Stomach smooth muscle (tissue), 2 donors: ENCODE measurements around the gene CAPS.

ENCODE experiments used
- H3K27ac ChIP-seq: one replicate; pipeline ENCODE4 v1.7.0; 2013; ENCODE audit warnings: mild to moderate bottlenecking, low read length, inconsistent platforms
- H3K27me3 ChIP-seq, 2 donors: one replicate each; pipeline ENCODE4 v1.7.0; 2013; ENCODE audit warnings: low read length in 2 of 2; ENCODE audit not compliant: insufficient read depth in 2 of 2, control insufficient read depth in 1 of 2
- H3K36me3 ChIP-seq, 2 donors: one replicate each; pipeline ENCODE4 v1.7.0; 2013; ENCODE audit warnings: low read length in 2 of 2; ENCODE audit not compliant: control insufficient read depth in 2 of 2, insufficient read depth in 2 of 2
- H3K4me1 ChIP-seq: one replicate; pipeline ENCODE4 v1.7.0; 2013; ENCODE audit warnings: low read length; ENCODE audit not compliant: control insufficient read depth, insufficient read depth
- H3K4me3 ChIP-seq, 2 donors: one replicate each; pipeline ENCODE4 v1.7.0; 2013; ENCODE audit warnings: low read length in 2 of 2
- H3K9ac ChIP-seq, 2 donors: one replicate each; pipeline ENCODE4 v1.7.0; 2013; ENCODE audit warnings: low read length in 2 of 2, mild to moderate bottlenecking in 1 of 2
- H3K9me3 ChIP-seq, 2 donors: one replicate each; pipeline ENCODE4 v1.7.0; 2013; ENCODE audit warnings: low read length in 2 of 2; ENCODE audit not compliant: control insufficient read depth in 2 of 2
- donor health status: healthy.
- donor health status: Pancreatic carcinoma.

The CAPS gene

GRCh38 chr19:5935473-5936291 lies 21.6 kb downstream of the CAPS start:
- H3K9ac ChIP-seq, result no peak overlapping the region
- no peak overlapping the region for H3K27ac ChIP-seq
- H3K4me1 ChIP-seq, result peaks cover 69% of the 10 kb centered on the region

GRCh38 chr19:5936292-5936592 lies 22.2 kb downstream of the CAPS start:
- peaks cover 70% of the 10 kb centered on the region for H3K4me1 ChIP-seq
- no peak overlapping the region for H3K27ac ChIP-seq
- H3K36me3 ChIP-seq, result peaks cover 11 to 32% of the 10 kb centered on the region in 2 donors

More at GRCh38 chr19:5935473-5936291, 21.6 kb downstream of the CAPS start:
- H3K27me3 ChIP-seq, result no peaks in the 10 kb centered on the region
- H3K4me3 ChIP-seq, result peak overlapping the region in 1 of 2 donors; percentile 15
- peaks cover 11 to 28% of the 10 kb centered on the region in 2 donors for H3K36me3 ChIP-seq
- H3K9me3 ChIP-seq, result no peaks in the 10 kb centered on the region

DNA sequence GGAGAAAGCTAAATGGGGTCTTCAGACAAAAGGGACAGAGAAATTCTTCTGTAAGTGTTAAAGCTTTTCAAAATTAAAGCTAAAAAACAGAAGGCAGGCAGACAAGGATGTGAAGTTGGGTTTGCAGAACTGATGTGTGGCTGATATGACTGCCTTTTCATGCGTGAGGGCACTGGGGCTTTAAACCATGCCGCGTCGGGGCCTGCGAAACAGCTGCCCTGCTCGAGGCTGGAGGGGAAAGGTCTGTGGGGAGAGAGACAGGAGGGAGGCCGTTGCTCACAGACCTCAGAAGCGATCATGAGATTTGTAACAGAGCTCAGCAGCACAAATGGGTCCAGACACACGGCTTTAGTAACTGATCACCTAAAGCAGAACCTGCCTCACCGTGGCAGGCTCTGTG lies 23.5 kb downstream of the CAPS start:
- no peaks in the 10 kb centered on the region for H3K9me3 ChIP-seq
- H3K4me3 ChIP-seq, result no peak overlapping the region
- H3K36me3 ChIP-seq, result peaks cover 11 to 35% of the 10 kb centered on the region in 2 donors
- no peaks in the 10 kb centered on the region for H3K27me3 ChIP-seq
- no peak overlapping the region for H3K9ac ChIP-seq
- H3K27ac ChIP-seq, result no peak overlapping the region
- H3K4me1 ChIP-seq, result peaks cover 69% of the 10 kb centered on the region

More at GRCh38 chr19:5936292-5936592, 22.2 kb downstream of the CAPS start:
- Histone ChIP-seq H3K27me3 (no peaks in the 10 kb centered on the region), H3K9ac (no peak overlapping the region), H3K9me3 (no peaks in the 10 kb centered on the region), H3K4me3 (no peak overlapping the region)

- H3K4me3 ChIP-seq, result no peak overlapping the region
- H3K27me3 ChIP-seq, result no peaks in the 10 kb centered on the region
- no peaks in the 10 kb centered on the region for H3K9me3 ChIP-seq
- H3K4me1 ChIP-seq, result peaks cover 63% of the 10 kb centered on the region
- H3K9ac ChIP-seq, result peak overlapping the region in 1 of 2 donors; percentile 5
- H3K36me3 ChIP-seq, result peaks cover 11 to 35% of the 10 kb centered on the region in 2 donors
- H3K27ac ChIP-seq, result peak overlapping the region; percentile 69
These were observed 26.5 kb downstream of the CAPS start for GRCh38 chr19:5940260-5941208.

- H3K27ac ChIP-seq, result peak overlapping the region; percentile 69
- H3K9me3 ChIP-seq, result no peaks in the 10 kb centered on the region
- H3K4me3 ChIP-seq, result peak overlapping the region in 1 of 2 donors; percentile 44
- peak overlapping the region in 1 of 2 donors; percentile 0 for H3K9ac ChIP-seq
- H3K27me3 ChIP-seq, result no peaks in the 10 kb centered on the region
- H3K4me1 ChIP-seq, result peaks cover 59% of the 10 kb centered on the region
- peaks cover 11 to 31% of the 10 kb centered on the region in 2 donors for H3K36me3 ChIP-seq
These were observed 27.6 kb downstream of the CAPS start for GRCh38 chr19:5941673-5942072.

GRCh38 chr19:5943045-5943444 lies 29.0 kb downstream of the CAPS start:
- H3K27me3 ChIP-seq, result no peaks in the 10 kb centered on the region
- peaks cover 11 to 20% of the 10 kb centered on the region in 2 donors for H3K36me3 ChIP-seq
- H3K9ac ChIP-seq, result no peak overlapping the region
- H3K4me1 ChIP-seq, result peaks cover 71% of the 10 kb centered on the region
- H3K4me3 ChIP-seq, result no peak overlapping the region
- H3K9me3 ChIP-seq, result no peaks in the 10 kb centered on the region
- H3K27ac ChIP-seq, result peak overlapping the region; percentile 69

- Histone ChIP-seq H3K27me3 (no peaks in the 10 kb centered on the region), H3K9ac (peak overlapping the region in 1 of 2 donors; percentile 38)
These were observed 29.6 kb downstream of the CAPS start for GRCh38 chr19:5943623-5944022.

DNA sequence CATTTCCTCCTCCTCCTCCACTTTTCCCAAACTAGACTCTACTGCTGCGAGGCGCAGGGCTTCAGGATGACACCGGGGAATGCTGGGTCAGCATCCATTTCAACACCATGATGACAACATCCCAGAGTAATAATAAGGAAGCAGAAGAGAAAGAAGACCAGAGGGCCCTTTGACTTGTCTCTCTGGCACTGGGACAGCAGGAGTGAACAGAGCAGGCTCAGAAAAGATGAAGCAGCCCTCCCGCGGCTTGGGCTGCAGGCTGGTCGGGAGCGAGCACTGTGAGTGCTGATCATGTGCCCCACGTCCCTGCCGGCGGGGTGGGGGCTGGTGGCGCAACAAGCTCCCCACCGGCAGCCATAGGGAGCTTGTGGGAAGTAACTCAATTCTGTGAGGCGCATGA lies 33.4 kb downstream of the CAPS start:
- no peaks in the 10 kb centered on the region for H3K9me3 ChIP-seq
- no peaks in the 10 kb centered on the region for H3K36me3 ChIP-seq
- H3K4me3 ChIP-seq, result peak overlapping the region in 1 of 2 donors; percentile 47
- H3K4me1 ChIP-seq, result peaks cover 87% of the 10 kb centered on the region
- peak overlapping the region; percentile 36 to 58 for H3K9ac ChIP-seq
- peak overlapping the region; percentile 88 for H3K27ac ChIP-seq
- H3K27me3 ChIP-seq, result no peaks in the 10 kb centered on the region

More at GRCh38 chr19:5943623-5944022, 29.6 kb downstream of the CAPS start:
- Histone ChIP-seq H3K27ac (peak overlapping the region; percentile 69), H3K4me3 (no peak overlapping the region), H3K4me1 (peaks cover 75% of the 10 kb centered on the region), H3K9me3 (no peaks in the 10 kb centered on the region), H3K36me3 (peaks cover 11 to 20% of the 10 kb centered on the region in 2 donors)

GRCh38 chr19:5948752-5949564 lies 34.9 kb downstream of the CAPS start:
- peak overlapping the region; percentile 29 to 36 for H3K9ac ChIP-seq
- H3K4me1 ChIP-seq, result peaks cover 88% of the 10 kb centered on the region
- peak overlapping the region; percentile 88 for H3K27ac ChIP-seq
- H3K9me3 ChIP-seq, result no peaks in the 10 kb centered on the region
- peak overlapping the region in 1 of 2 donors; percentile 44 for H3K4me3 ChIP-seq
- no peaks in the 10 kb centered on the region for H3K27me3 ChIP-seq
- no peaks in the 10 kb centered on the region for H3K36me3 ChIP-seq

GRCh38 chr19:5949792-5950305 lies 35.8 kb downstream of the CAPS start:
- Histone ChIP-seq H3K9me3 (no peaks in the 10 kb centered on the region), H3K27me3 (no peaks in the 10 kb centered on the region), H3K9ac (peak overlapping the region; percentile 29 to 36), H3K4me1 (peaks cover 88% of the 10 kb centered on the region), H3K36me3 (no peaks in the 10 kb centered on the region), H3K27ac (peak overlapping the region; percentile 88), H3K4me3 (peak overlapping the region; percentile 5 to 29)
